Astrocyte of the spinal cord (primary cell): Measurements from ENCODE around the gene CD180.

Experiments
- DNase-seq: peaks from one replicate; pipeline ENCODE4 v3.0.0; 2011; ENCODE audit warnings: low read depth, low spot score
- H3K4me3 ChIP-seq: 2 replicates; pipeline ENCODE4 v1.5.1; 2011; ENCODE audit warnings: low read depth, mild to moderate bottlenecking, low read length, moderate library complexity
- in situ Hi-C: cut with HindIII; loops from 2 replicates; pipeline ENCODE4 v1.10.0; 2017; ENCODE audit warnings: low sequenced_read_pairs
- TF ChIP-seq, protein P1 (sequence below): IDR thresholded peaks from 2 replicates; pipeline ENCODE4 v1.5.1; 2012; ENCODE audit warnings: low read depth, mild to moderate bottlenecking, low read length, inconsistent platforms

The CD180 gene

DNA sequence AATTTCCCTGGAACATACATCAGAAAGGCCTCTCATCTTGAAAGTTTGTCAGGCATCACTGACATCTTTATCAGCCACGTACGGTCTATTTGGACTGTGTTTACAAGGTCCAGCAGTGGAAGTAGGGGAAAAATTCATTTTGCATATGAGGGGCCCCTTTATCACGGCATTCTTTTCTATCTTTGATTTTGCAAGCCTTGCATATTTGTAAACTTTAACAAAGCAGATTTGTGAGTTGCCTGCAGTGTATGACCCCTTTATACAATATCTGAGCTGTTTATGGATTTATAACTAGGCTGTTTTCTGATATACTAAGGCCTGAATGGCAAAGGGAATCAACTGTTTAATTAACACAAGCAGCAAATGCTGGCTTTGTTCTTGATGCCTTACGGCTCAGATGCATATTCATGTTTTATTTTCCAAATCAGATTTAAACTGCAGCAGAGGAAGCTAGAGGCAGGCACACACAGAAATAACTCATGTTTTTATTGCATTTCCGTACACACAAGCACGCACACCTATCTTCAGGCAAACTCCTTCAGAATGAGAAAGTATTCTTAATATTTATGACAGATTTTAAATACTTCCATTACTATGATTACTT, 61.1 kb downstream of the CD180 start:
- DNase-seq, result no peak
- H3K4me3 ChIP-seq, result no peak overlapping the region
- in situ Hi-C loops, result no loop called here
- TF ChIP-seq, protein P1, sequence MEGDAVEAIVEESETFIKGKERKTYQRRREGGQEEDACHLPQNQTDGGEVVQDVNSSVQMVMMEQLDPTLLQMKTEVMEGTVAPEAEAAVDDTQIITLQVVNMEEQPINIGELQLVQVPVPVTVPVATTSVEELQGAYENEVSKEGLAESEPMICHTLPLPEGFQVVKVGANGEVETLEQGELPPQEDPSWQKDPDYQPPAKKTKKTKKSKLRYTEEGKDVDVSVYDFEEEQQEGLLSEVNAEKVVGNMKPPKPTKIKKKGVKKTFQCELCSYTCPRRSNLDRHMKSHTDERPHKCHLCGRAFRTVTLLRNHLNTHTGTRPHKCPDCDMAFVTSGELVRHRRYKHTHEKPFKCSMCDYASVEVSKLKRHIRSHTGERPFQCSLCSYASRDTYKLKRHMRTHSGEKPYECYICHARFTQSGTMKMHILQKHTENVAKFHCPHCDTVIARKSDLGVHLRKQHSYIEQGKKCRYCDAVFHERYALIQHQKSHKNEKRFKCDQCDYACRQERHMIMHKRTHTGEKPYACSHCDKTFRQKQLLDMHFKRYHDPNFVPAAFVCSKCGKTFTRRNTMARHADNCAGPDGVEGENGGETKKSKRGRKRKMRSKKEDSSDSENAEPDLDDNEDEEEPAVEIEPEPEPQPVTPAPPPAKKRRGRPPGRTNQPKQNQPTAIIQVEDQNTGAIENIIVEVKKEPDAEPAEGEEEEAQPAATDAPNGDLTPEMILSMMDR, result no peak

DNA sequence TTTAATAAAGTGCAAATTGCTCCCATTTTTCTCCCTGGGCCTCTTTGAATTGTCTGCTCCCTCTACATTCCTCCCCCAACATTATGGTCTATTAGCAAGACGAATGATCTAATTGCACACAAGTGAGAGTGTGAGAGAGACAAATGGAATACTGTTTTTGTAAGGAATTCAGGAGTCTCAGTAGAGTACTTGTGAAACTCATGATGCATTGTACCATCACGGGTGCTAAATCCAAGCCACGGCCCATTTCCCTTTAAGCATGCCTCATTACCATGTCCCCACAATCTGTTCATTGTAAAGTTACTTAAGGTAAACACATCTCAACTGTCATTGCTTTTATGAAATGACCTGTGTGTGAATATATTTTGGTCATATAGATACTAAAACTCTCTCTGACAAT, 62.8 kb downstream of the CD180 start:
- in situ Hi-C loops, result no loop called here

DNA sequence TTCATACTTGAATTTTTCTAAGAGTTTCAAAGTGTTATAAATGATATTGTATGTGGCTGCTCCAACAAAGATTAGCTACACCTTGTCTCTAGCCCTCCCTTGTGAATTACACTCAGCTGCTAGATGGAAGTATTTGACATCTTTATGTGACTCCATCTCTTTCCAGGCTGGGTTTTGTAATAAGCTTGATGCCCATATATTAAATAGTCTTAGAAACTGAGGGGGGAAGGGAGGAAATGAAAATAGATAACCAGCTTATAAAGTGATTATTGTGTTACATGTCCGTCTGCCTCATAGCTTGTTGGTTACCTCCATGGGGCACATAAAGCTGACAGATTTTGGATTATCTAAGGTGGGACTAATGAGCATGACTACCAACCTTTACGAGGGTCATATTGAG, 63.4 kb downstream of the CD180 start:
- in situ Hi-C loops, result no loop called here
- no peak overlapping the region for H3K4me3 ChIP-seq
- DNase-seq, result no peak
- TF ChIP-seq, protein P1, result no peak

More for the DNA sequence above, 62.8 kb downstream of the CD180 start:
- H3K4me3 ChIP-seq, result no peak overlapping the region
- DNase-seq, result no peak
- TF ChIP-seq, protein P1, result no peak

DNA sequence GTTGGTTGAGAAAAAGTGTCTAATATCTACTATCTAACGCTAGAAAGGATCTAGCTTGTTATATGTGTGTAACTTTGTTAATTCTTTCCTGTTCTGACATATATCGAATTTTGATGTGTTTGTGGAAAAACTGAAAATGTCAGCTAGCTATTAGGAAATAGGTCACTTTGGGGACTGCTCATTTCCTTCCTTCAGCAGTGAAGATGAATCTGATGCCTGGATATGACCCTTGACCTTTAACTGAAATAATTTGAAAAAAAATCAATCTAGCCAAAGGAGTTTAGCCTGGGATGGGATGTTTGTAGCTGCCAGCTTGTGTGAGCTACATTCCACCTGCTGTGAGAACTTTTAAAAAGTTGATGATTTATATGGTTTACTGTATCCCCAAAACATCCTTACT, 66.8 kb downstream of the CD180 start:
- TF ChIP-seq, protein P1, result no peak
- in situ Hi-C loops, result no loop called here
- no peak overlapping the region for H3K4me3 ChIP-seq
- DNase-seq, result no peak
